ENCODE measurements around the gene CCL21.

Gene CCL21

DNA sequence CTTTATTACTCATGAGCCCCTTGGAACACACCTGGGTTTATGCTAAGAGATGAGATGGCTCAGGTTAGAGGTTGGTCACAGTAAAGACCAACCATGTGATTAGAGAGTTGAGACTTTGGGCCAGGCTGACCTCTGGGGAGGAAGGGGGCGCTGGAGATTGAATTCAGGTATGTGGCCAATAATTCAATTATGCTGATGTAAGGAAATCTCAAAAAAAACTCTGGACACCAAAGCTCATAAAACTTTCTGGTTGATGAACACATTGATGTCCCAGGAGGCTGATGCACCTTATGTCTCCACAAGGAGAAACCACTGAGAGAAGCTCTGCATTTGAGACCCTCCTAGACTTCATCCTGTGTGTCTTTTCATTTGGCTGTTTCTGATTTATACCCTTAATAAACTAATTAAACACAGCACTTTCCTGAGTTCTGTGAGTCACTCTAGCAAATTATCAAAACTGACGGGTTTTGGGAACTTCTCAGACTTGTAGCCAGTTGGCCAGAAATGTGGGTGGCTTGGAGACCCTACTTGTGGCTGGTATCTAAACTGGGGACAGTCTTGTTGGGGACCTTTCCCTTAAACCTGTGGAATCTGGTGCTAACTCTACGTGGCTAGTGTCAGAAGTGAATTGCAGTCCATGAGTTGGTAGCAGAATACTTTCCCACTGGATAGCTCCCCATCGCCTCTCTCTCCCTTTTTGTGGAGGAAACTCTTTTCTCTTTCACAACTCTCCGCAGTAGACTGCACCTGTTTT is 40.0 kb downstream of the CCL21 start:
- no peak for DNase-seq

DNA sequence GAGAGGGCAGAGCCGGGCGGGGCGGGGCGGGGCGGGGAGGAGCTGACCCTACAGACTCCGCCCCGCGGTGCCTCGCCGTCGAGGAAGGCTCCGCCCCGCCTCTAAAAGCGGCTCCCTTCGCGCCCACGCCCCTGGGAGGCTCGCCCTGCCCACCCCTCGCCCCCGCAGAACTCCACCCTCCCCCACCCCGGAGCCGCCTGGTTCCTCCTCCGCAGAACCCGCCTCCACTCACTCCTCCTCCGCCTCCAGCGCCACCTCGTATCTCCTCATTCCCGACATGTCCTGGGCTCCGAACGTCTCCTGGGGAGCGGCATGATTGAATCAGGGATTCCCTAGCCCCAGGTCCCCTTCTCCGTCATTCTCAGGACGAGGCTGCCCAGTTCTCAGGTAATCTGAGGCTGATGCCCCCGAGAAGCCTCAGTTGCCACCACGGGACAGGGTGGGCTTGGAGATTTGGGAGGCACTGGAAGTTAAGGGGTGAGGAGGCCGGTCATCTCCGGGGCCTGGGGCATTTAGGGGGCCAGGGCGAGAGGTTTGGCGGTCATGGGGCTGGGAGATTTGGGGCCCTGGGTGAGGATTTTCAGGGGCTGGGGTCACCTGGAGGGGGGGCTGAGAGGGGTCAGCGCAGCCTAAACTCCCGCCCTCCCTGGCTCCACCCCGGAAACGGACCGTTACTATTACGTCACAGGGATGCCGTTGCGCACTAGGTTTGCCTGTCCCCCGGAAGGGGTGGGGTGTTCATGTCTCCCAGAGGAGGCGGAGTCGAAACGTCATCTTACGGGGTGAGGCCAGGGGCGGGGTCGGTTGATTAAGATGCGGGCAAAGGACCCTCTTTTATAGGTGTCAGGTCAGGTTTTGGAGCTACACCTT is 44.3 kb downstream of the CCL21 start:
- DNase-seq: no peak

DNA sequence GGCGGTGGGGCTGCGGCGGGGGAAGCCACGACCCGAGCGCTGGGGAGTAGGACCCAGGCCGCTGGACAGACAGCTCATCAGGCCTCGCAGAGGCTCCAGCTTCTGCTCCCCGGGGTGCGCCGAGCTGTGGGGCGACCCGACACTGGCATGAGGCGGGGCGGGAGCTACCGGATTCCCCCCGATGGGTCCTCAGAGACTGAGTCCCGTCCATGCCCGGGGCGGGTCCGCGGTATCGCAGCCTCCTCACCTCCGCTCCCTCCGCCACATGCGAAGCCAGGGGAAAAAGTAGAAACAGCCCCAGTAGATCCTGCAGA is 44.9 kb downstream of the CCL21 start:
- DNase-seq: no peak

DNA sequence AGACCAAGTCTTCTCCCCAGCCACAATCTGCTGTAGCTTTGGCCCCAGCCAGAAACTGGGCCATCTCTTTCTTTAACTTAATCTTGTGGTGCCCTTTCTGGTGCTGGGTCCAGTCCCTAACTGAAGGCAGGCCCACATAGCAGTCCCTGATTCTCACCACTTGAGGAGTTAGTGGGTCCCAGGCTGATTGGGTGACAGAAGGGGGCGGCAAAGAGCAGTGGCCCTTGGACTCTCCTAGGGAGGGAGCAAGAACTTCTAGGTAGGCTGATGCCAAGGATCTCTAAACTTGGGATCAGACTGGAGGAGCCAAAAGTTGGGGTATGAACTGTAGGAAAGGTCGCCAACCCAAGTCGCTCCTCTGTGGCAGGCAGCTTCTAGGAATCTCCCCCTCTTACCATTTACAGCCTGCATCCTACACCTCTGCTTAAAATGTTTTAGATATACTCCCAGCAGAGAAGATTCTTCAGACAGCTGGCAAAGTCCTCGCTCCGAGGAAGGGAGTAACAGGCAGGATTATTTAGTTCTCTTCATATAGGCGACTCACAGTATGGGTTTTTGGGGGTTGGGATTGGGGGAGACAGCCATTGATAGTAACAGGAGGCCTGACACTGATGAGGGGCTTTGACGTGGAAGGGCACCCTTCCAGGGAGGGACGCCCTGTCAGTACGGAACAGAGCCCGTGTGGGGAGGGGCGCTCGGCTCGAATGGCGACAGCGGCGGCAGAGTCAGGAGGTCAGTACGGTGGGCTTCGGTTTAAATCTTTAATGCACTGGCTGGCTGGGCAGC is 45.5 kb downstream of the CCL21 start:
- DNase-seq: no peak

DNA sequence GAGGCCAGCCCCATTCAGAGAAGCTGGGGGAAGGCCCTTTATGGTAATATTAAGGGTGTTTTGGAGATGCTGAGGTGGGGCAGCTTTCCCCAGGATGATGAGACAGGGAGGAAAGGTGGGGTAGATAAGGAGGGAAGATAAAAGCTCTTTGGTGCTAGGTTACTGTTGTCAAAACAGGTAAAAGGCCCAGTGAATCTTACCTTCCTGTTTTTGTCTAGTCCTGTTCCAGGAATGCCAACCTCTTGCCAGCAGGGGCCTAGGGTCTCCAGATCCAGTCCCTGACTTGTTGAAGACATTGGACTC is 46.7 kb downstream of the CCL21 start:
- no peak for DNase-seq

DNA sequence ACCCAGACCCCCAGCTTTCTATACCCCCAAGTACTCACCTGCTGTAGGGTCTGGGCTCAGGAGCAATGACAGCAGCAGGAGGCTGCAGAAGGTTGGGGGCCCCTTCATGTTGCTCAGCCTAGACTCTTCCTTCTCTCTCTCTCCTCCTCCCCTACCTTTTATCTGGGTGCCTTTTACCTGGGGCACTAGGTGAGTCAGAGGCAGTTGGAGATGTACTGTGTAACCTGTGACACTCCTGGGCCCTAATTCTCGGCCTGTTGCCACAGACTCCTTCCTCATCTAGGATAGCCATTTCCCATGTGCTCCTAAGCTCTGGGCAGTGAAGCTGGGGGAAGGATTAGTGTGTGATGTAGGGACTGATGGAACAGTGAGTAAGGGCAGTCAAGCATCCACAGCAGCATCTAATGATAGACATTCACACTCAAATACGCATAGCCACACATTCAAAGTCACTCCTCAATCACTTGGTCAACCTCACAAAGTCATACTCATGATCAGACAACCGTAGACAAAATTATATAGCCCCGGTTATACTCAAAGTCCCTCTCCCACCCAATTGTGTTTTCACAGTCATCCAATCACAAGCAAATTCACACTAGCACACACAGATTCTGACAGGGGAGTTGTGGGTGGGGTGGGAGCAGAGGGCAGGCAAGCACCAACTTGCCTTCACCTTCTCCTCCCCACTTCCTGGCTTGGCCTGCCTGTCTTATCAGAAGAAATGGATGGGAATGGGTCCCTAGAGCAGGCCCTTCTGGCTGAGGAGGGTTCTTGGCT is 47.2 kb downstream of the CCL21 start, which contains the start of gene CCL27:
CCL27 (minus strand) TSS at position 132 of the 777 bp plus-strand sequence; CDS start at position 108, 24 bp downstream.
- DNase-seq: no peak

DNA sequence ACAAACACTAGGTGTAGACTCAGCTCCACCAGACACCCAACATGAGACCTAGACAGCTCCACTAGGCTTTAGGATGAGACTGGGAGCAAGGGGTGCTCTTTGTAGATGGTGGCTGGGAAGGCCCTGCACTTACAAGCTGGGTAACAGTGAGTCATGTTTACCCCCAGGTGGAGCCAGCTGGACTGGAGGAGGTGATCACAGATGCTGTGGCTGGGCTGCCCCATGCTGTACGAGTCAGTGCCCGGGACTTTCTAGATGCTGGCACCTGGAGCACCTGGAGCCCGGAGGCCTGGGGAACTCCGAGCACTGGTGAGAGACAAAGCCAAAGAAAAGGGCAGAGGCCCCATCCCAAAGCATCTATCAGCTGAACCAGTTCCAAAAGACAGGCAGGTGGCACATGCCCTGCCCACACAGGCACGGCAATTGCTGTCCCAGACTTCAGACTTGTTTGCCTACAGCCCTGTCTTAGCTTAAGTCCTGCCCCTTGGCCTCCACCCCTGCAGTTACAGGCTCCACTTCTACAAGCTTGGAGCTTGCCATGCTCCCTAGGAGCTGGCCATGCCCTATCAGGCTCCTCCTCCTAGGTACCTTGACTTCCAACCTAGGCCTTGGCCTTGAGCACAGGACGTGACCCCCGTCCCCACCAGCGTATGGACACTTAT is 50.2 kb downstream of the CCL21 start:
- DNase-seq: no peak
